Activated CD8-positive, alpha-beta memory T cell treated with anti-CD3 and anti-CD28 coated beads, Interleukin-2, amount 50 U/mL, for 4 hours (primary cell): Measurements from ENCODE around the gene FNDC3B.

Source experiments
- DNase-seq: peaks from one replicate; pipeline ENCODE4 v3.0.0-alpha.2; 2020

FNDC3B gene

DNA sequence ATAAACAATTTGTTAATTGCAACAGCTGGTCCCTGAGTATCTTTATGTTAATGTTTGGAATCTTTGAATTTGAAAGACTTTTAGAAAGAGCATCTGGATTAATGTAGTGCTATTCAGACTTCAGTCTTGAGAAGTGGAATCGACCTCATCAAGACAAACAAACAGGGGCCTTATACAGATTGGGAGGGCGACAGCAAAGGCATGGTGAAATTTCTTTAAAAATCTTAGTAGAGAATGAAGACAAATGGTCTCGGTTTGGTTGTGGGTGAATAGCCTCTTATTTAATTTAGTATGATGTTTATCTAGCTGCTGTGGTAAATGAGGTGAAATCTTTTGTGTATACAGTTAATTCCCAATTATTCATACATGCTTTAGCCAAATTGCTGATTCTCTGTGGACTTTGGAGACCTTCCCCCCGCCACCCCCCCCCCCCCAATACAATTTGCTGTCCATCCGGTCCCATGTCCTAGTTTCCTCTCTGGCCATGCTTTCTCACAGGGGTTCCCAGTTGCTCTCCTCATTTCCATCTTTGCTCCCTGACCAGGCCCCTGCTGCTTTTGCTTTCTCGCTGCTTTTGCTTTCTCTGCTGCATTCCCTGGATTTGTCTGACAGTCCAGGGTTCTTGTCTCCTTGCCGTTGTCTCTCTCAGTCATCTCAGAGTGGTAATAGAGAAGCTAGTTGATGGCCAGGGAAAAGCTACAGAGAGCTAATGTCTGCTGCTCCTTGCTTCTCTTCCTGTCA lies 135.3 kb downstream of the FNDC3B start:
- DNase-seq, result no peak

DNA sequence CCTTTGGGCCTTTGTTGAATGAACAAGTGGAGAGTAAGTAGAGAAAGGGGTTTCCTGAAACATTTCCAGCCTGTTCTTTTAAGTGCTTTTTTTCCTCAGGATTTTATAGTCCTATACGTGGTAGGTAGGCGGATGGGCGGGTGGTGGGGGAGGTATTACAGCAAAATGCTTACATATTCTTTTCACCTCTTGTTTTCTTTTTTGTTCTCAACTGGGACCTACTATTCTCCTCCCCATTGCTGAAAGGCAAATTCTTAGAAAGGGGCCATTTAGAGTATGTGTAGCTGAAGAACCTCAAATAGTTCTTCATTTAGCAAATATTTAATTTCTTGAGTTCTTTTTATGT lies 135.8 kb downstream of the FNDC3B start:
- DNase-seq, result no peak

GRCh38 chr3:172176061-172176770 lies 136.8 kb downstream of the FNDC3B start:
- no peak for DNase-seq

DNA sequence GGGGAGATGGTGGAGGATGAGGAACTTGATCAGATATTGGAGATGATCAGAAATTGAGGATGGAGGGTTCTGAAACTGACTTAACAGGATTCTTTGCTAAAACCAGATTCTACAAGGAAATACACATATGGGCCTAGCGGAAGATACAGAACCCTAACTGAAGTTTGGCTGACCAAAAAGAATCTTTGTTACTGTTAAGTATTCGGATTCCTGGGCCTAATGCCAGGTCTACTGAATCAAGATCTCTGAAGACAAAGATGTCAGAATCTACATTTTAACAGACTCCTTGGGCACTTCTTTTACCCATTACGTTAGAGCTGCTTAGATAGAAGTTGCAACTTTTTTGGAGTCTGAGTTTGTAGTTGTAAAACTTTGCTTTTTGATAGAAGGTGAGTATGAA lies 137.7 kb downstream of the FNDC3B start:
- DNase-seq, result no peak

GRCh38 chr3:172177803-172178316 lies 138.5 kb downstream of the FNDC3B start:
- no peak for DNase-seq

DNA sequence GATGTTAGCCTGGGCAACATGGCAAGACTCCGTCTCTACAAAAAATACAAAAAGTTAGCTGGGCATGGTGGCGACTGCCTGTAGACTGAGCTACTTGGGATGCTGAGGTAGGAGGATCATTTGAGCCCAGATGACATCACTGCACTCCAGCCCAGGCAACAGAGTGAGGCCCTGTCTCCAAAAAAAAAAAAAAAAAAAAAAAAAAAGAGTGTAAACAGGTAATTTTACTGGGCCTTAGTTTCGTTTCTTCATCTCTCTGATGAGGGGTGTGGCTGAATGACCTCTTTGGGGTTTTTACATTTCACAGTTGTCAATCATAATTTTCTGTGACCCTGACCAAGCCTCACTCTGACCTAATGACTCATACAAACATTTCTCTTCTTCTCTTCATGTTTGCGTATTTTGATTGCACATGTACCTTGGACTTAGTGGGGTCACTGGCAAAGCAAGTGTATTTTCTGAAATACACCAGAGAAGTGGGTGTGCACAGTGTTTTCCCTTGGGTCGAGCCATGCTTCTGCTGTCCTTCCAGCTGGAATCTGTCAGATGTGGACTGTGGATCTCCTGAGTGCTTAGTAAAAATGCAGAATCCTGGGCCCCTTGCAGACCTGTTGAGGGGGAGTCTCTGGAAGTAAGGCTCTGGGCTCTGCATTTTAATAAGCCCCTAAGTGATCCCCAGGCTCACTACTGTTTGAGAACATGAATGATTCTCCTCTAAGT lies 140.5 kb downstream of the FNDC3B start:
- no peak for DNase-seq

- no peak for DNase-seq
Measured at GRCh38 chr3:172180473-172180872, 141.1 kb downstream of the FNDC3B start.

DNA sequence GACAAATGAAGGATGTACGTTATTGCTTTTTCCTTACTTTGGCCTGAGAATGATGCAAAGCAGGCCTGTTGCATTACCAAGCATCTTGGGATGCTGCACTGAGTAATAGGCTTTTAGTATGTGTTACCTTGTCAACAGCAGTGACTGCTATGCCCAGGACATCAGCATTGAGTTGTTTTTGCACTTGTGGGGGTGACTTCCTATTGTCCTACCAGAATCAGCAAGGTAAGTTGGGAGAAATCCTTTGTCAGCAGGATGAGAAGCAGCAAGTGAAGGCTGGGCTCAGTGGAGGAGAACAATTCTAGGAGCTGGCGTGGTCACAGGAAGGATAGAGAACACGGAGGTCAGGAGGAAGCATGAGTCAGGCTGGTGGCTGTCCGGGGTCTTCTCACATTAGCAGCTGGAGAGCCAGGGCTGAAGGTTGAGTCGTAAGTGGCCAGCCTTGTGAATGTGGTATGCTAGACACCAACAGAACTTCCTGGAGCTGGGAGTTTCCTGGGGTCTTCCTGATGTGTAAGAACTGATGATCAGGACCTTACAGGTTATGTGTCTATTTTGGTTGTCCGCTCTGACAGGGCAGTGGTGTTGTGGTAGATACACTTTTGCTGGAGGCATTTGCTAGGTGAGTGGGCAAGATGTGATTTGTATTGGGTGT lies 142.7 kb downstream of the FNDC3B start:
- no peak for DNase-seq

GRCh38 chr3:172182797-172183196 lies 143.4 kb downstream of the FNDC3B start:
- DNase-seq, result no peak

GRCh38 chr3:172184106-172184822 lies 144.9 kb downstream of the FNDC3B start:
- DNase-seq, result no peak

GRCh38 chr3:172185907-172186306 lies 146.5 kb downstream of the FNDC3B start:
- no peak for DNase-seq

DNA sequence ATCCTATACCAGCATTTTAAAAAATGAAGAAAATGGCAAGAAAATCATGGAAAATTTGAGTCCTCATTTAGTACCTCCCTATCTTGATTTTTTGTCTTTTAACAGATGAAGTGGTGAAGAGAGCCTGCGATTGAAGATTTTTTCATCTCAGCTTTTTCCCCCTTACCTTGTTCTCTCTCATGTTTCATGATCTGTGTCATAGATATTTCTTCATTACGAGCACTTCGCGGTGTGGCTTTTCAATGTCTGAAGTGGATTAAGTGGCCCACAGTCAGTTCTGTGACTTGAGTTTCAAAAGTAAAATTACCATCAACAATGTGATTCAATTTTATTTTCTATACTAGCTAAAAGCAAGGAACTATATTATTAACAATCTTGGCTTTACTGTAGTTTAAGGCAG lies 147.2 kb downstream of the FNDC3B start:
- DNase-seq, result no peak

DNA sequence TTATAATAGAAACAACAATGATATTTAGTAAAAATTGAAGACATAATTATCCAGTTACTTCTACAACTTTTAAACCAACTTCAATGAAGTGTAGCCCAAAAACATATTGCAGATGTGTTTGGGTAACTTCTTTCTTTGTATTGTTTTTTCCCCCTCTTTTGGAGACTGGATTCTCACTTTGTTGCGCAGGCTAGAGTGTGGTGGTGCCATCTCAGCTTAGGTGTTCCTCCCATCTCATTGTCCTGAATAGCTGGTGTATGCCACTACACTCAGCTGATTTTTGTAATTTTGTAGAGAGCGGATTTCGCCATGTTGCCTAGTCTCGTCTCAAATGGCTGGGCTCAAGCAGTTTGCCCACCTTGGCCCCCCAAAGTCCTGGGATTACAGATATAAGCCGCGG lies 148.1 kb downstream of the FNDC3B start:
- DNase-seq, result no peak

DNA sequence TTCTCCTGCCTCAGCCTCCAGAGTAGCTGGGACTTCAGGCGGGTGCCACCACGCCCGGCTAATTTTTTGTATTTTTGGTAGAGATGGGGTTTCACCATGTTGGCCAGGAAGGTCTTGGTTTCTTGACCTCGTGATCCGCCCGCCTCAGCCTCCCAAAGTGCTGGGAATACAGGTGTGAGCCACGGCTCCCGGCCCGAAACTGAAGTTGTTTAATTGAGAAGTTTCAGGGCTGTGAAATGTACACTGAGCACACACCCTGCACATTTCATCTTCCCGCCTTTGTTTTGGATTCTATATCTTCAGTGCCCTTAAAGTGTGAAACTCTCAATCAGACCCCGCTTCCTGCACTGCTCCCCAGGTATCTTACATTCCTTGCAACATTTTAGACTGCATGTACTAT lies 149.1 kb downstream of the FNDC3B start:
- DNase-seq, result no peak

GRCh38 chr3:172189213-172189612 lies 149.8 kb downstream of the FNDC3B start:
- no peak for DNase-seq

- no peak for DNase-seq
Measured at GRCh38 chr3:172189987-172190603, 150.7 kb downstream of the FNDC3B start.

GRCh38 chr3:172190980-172191379 lies 151.6 kb downstream of the FNDC3B start:
- DNase-seq, result no peak

GRCh38 chr3:172191629-172192028 lies 152.3 kb downstream of the FNDC3B start:
- DNase-seq, result no peak

DNA sequence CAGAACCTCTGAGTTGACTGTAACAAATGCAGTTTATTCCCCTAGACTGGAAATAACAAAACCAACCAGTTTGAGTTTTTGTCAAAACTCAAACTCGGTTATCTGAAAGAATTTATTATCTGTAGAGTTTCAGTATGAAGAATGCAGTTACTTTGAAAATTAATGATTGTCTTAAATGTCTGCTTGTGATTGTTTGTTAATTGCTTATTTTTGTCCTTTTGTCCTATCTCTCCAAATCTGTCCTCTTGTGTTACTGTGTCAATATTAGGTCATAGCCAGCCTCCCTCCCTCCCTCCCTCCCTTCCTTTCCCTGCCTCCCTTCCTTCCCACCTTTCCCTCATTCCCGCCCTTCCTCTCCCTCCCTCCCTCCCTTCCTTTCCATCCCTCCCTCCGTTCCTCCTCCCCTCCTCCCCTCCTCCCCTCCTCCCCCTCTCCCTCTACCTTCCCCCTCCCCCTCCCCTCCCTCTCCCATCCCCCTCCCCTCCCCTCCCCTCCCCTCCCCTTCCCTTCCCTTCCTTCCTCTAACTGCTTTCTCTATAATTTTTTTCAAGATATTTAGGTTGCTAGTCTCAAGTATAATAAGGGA lies 153.5 kb downstream of the FNDC3B start:
- DNase-seq, result no peak

- DNase-seq, result no peak
Measured at GRCh38 chr3:172193436-172193835, 154.1 kb downstream of the FNDC3B start.

GRCh38 chr3:172194702-172195406 lies 155.5 kb downstream of the FNDC3B start:
- DNase-seq, result no peak
